Right lobe of liver (tissue), 4 donors: ENCODE results near the gene FBL.
"Not testable (repeated sequence)": the region's sequence is repeated elsewhere in the genome, so short reads cannot be mapped to it uniquely, and the experiment has no call there.

Experiments used
- CTCF ChIP-seq, 4 donors: fragments of 200-600 bp in 3 of 4; fragments of 450-650 bp in 1 of 4; IDR thresholded peaks; one replicate each; pipeline versions ENCODE4 v1.5.1 to v1.8.0; 2016 to 2022; ENCODE audit warnings: antibody characterized with exemption in 4 of 4, mild to moderate bottlenecking in 2 of 4
- POLR2A ChIP-seq: fragments of 450-650 bp; IDR thresholded peaks from one replicate; pipeline ENCODE4 v1.6.1; 2017; ENCODE audit warnings: antibody characterized with exemption, mild to moderate bottlenecking
- donor health status: DM: no; HTN: no; CAD: no.
- donor health status: DM: no; HTN: no; CAD: no.
- donor health status: DM: no; HTN: yes; CAD: no.

DNA sequence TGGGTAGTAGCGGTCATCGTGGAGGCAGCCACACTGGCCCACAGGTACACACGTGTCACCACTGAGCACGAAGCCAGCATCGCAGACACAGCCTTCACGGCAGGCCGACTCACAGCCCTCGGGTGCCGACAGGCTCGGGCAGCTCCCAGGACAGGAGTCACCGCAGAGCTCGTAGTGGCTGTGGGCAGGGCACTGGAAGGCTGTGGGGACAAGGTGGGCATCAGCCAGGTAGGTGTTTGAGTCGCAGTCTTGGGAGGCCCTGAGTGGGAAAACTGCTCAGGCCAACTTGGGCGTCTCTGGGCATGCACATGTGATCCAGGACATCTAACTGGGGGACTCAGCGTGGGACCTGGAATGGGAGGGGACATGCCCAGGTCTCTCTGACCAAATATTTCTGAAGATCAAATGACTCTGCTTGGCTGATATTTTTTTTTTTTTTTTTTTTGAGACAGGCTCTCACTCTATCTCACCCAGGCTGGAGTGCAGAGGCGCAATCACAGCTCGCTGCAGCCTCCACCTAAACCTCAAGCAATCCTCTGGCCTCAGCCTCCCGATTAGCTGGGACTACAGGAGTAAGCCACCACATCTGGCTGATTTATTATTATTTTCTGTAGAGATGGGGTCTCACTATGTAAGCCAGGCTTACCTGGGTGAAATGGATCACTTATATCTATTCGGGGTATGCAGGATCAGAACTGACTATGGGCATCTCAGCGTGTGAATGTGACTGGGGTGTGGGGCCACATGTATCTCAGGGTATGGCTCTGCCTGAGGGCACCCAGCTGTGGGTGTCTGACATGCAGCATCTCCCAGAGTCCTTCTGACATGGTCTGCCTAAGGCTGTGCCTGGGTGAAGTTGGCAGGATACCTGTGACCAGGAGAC, 43.9 kb upstream of the FBL start:
- not testable (repeated sequence) for TF ChIP-seq CTCF (IDR thresholded peaks at IDR 0.05); POLR2A
